Spleen (tissue), 11 donors: ENCODE results near the gene SLC38A3. TPM values are rescaled to one million over a fixed set of nuclear protein-coding genes. Genes with fewer than 3 reads are reported as not detected.

Experiments used
- DNase-seq: peaks from one replicate; pipeline ENCODE4 v3.0.0-alpha.2; 2020
- H3K27ac ChIP-seq, 8 donors: fragments of 200-600 bp; sonication (generic) in 7 of 8; 1 replicate in 4 of 8; 2 replicates in 4 of 8; pipeline versions ENCODE4 v1.5.0 to v1.8.0; 2016 to 2021; ENCODE audit warnings: inconsistent platforms in 4 of 8, mild to moderate bottlenecking in 4 of 8, moderate library complexity in 1 of 8
- H3K27me3 ChIP-seq, 7 donors: fragments of 200-600 bp; sonication (generic) in 6 of 7; replicated peaks in 1 of 7; 1 replicate in 4 of 7; 2 replicates in 3 of 7; pipeline versions ENCODE4 v1.5.0 to v1.8.0; 2016 to 2021; ENCODE audit warnings: inconsistent platforms in 3 of 7, mild to moderate bottlenecking in 1 of 7
- H3K36me3 ChIP-seq, 6 donors: fragments of 200-600 bp; sonication (generic) in 5 of 6; 1 replicate in 4 of 6; 2 replicates in 2 of 6; pipeline versions ENCODE4 v1.5.0 to v1.8.0; 2016 to 2021; ENCODE audit warnings: inconsistent platforms in 2 of 6
- H3K4me1 ChIP-seq, 6 donors: fragments of 200-600 bp; sonication (generic) in 5 of 6; 1 replicate in 3 of 6; 2 replicates in 3 of 6; pipeline versions ENCODE4 v1.5.0 to v1.8.0; 2016 to 2021; ENCODE audit warnings: inconsistent platforms in 3 of 6
- H3K4me3 ChIP-seq, 8 donors: fragments of 200-600 bp; sonication (generic) in 7 of 8; 1 replicate in 4 of 8; 2 replicates in 4 of 8; pipeline versions ENCODE4 v1.5.0 to v1.8.0; 2016 to 2021; ENCODE audit warnings: inconsistent platforms in 4 of 8, mild to moderate bottlenecking in 4 of 8, moderate library complexity in 2 of 8
- H3K9me3 ChIP-seq, 8 donors: fragments of 200-600 bp; sonication (generic) in 7 of 8; 1 replicate in 4 of 8; 2 replicates in 4 of 8; pipeline versions ENCODE4 v1.5.0 to v1.8.0; 2016 to 2021; ENCODE audit warnings: inconsistent platforms in 4 of 8
- CTCF ChIP-seq, 11 experiments: fragments of 200-600 bp in 7 of 11; fragments of 450-650 bp in 4 of 11; sonication (generic) in 4 of 11; IDR thresholded peaks in 8 of 11; conservative IDR thresholded peaks in 3 of 11; 1 replicate in 7 of 11; 2 replicates in 4 of 11; pipeline versions ENCODE4 v1.4.0 to v1.8.0; 2016 to 2021; ENCODE audit warnings: antibody characterized with exemption in 11 of 11, inconsistent platforms in 4 of 11, mild to moderate bottlenecking in 1 of 11
- POLR2A ChIP-seq, 3 donors: fragments of 450-650 bp; IDR thresholded peaks; one replicate each; pipeline ENCODE4 v1.5.1; 2017; ENCODE audit warnings: antibody characterized with exemption in 3 of 3, mild to moderate bottlenecking in 1 of 3
- POLR2AphosphoS5 ChIP-seq, 3 donors: sonication (generic); formaldehyde crosslinking; IDR thresholded peaks; one replicate each; pipeline ENCODE4 v1.5.1; 2017; ENCODE audit warnings: antibody characterized with exemption in 3 of 3
- WGBS, 5 donors: extraction: QIAGEN DNeasy Blood & Tissue Kit in 3 of 5; methylation state at CpG; one replicate each; pipeline versions ENCODE4 v1.1.5 to v1.1.7; 2013 to 2018; 5-methylcytosine and 5-hydroxymethylcytosine counted together
- intact Hi-C: fragments of 100-400 bp; cut with DNase I; formaldehyde crosslinking; loops from one replicate; pipeline ENCODE4 v1.15.0; 2023; ENCODE audit warnings: low total_unique reads
- polyA plus RNA-seq, 3 donors: library from polyadenylated mRNA; stranded (reverse); fragments of 200-250 nt; gene quantifications; one replicate each; pipeline ENCODE4 v1.2.1, GENCODE V29; 2013
- total RNA-seq, 7 donors: library from RNA; depleted of rRNA in 3 of 7; stranded (reverse); fragments of >200 nt in 3 of 7; fragmentation: NEBNext Ultra II Directional in 4 of 7; extraction: Animal tissue kit (Norgen Biotek cat#: 25700) in 4 of 7; gene quantifications; one replicate each; pipeline versions ENCODE4 v1.1.0 to v1.2.1, GENCODE V29; 2016 to 2021
- donor health status: healthy with polysubstance abuse.
- donor health status: DM: no; HTN: no; CAD: no; lungs with moderate emphysema.
- donor health status: DM: no; HTN: no; CAD: no.
- donor health status: Bipolar disorder and iron deficiency.
- donor health status: healthy.
- donor health status: DM: no; HTN: no; CAD: no.
- donor health status: DM: yes; HTN: yes; CAD: no.

The SLC38A3 gene
- total and polyA plus RNA-seq, 10 donors = 0.02 to 0.07 TPM; not detected in 8

GRCh38 chr3:50214824-50215223, 9.8 kb downstream of the SLC38A3 start:
- Histone ChIP-seq H3K27ac (no peak overlapping the region), H3K9me3 (no peaks in the 10 kb centered on the region), H3K36me3 (no peaks in the 10 kb centered on the region), H3K4me1 (no peaks in the 10 kb centered on the region), H3K27me3 (no peaks in the 10 kb centered on the region), H3K4me3 (no peak overlapping the region)
- TF ChIP-seq POLR2AphosphoS5 (IDR thresholded peaks at IDR 0.05) (no peak), CTCF (IDR thresholded peaks at IDR 0.05 in 8 of 11, conservative IDR thresholded peaks at IDR 0.05 in 3 of 11) (no peak)
- DNase-seq = no peak
- intact Hi-C loops = no loop called here
- WGBS, 5 donors = 80 to 85% (median 82%) methylated on average over 6 to 10 of the region's 10 CpGs

GRCh38 chr3:50215529-50215928, 10.5 kb downstream of the SLC38A3 start:
- no peaks in the 10 kb centered on the region for H3K9me3 ChIP-seq
- TF ChIP-seq POLR2AphosphoS5 (IDR thresholded peaks at IDR 0.05) (no peak), CTCF (IDR thresholded peaks at IDR 0.05 in 8 of 11, conservative IDR thresholded peaks at IDR 0.05 in 3 of 11) (no peak), POLR2A (IDR thresholded peaks at IDR 0.05) (no peak)
- H3K27me3 ChIP-seq = no peaks in the 10 kb centered on the region
- no peaks in the 10 kb centered on the region for H3K36me3 ChIP-seq
- H3K4me1 ChIP-seq = peaks cover 0 to under 1% (median 0%) of the 10 kb centered on the region in 6 donors
- H3K4me3 ChIP-seq = no peak overlapping the region
- DNase-seq = no peak
- intact Hi-C loops = no loop called here
- WGBS, 5 donors = 74 to 86% (median 76%) methylated on average over 6 to 9 of the region's 9 CpGs
- no peak overlapping the region for H3K27ac ChIP-seq

GRCh38 chr3:50217681-50218080, 12.6 kb downstream of the SLC38A3 start:
- no peaks in the 10 kb centered on the region for H3K9me3 ChIP-seq
- no peaks in the 10 kb centered on the region for H3K36me3 ChIP-seq
- TF ChIP-seq POLR2A (IDR thresholded peaks at IDR 0.05) = no peak
- TF ChIP-seq POLR2AphosphoS5 (IDR thresholded peaks at IDR 0.05) = no peak
- no peak for TF ChIP-seq CTCF (IDR thresholded peaks at IDR 0.05 in 8 of 11, conservative IDR thresholded peaks at IDR 0.05 in 3 of 11)
- intact Hi-C loops = no loop called here
- WGBS, 5 donors = 73 to 87% (median 80%) methylated on average over 10 of the region's 10 CpGs
- H3K27ac ChIP-seq = no peak overlapping the region
- no peak for DNase-seq
- H3K4me3 ChIP-seq = no peak overlapping the region
- peaks cover 0 to 11% (median 0%) of the 10 kb centered on the region in 6 donors for H3K4me1 ChIP-seq
- H3K27me3 ChIP-seq = no peaks in the 10 kb centered on the region

GRCh38 chr3:50218448-50218847, 13.4 kb downstream of the SLC38A3 start:
- H3K27ac ChIP-seq = no peak overlapping the region
- H3K36me3 ChIP-seq = no peaks in the 10 kb centered on the region
- WGBS, 5 donors = 91 to 97% (median 92%) methylated on average over 5 to 17 of the region's 17 CpGs
- no peak for DNase-seq
- no peak overlapping the region for H3K4me3 ChIP-seq
- intact Hi-C loops = no loop called here
- H3K9me3 ChIP-seq = no peaks in the 10 kb centered on the region
- TF ChIP-seq POLR2A (IDR thresholded peaks at IDR 0.05) (no peak), POLR2AphosphoS5 (IDR thresholded peaks at IDR 0.05) (no peak), CTCF (IDR thresholded peaks at IDR 0.05 in 8 of 11, conservative IDR thresholded peaks at IDR 0.05 in 3 of 11) (no peak)
- no peaks in the 10 kb centered on the region for H3K27me3 ChIP-seq
- peaks cover 0 to 11% (median 0%) of the 10 kb centered on the region in 6 donors for H3K4me1 ChIP-seq
